ENCODE measurements around the gene TSBP1.
A peak's percentile ranks its signal among the peaks of the same experiment; 100 is the strongest.

The TSBP1 gene

DNA sequence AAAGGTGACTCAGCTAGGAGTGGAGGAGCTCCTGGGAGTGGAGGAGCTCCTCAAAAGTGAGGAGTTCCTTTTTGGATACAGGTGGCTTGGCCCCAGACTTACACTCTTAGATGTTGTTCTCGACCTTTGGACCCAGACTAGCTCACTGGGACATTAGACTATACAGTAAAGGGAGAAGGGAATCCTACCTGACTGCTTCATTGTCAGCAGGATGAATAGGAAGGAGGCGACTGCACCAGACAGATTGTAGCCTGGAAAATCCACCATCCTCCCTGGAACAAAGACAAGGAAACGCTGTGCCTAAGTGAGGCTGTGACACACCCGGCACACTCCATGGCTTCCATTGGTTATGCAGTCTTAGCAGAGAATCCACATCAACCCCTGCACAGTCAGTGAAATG, 35.2 kb upstream of the TSBP1 start, which contains the start of gene BTNL2:
Gene BTNL2, minus strand, starts transcription at position 325 of the 400 bp plus-strand sequence. Its CDS starts 58 bp downstream, at position 267.
- Histone ChIP-seq H3K9me3 (replicated peaks; ENCODE audit: insufficient read depth, low read length) (no peaks in the 10 kb centered on the region), H3K4me1 (ENCODE audit: low read length) (no peaks in the 10 kb centered on the region), H3K9me2 (replicated peaks; ENCODE audit: insufficient read depth, low read length) (no peaks in the 10 kb centered on the region), H4K20me1 (ENCODE audit: insufficient read depth, low read length) (no peaks in the 10 kb centered on the region), H3K79me2 (ENCODE audit: low read length) (no peaks in the 10 kb centered on the region), H3F3A (ENCODE audit: insufficient read depth, low read length) (no peaks in the 10 kb centered on the region), H3K36me3 (replicated peaks; ENCODE audit: insufficient read depth, low read length) (no peaks in the 10 kb centered on the region), H3K27ac (ENCODE audit: low read length) (no peak within 1 kb of the TSS), H3K9ac (ENCODE audit: low read length) (no peak within 1 kb of the TSS), H3K4me2 (ENCODE audit: low read depth, low read length) (peak within 1 kb of the TSS; percentile 66; the same call in 1 of the 2 replicates), H3K4me3 (ENCODE audit: low read length) (peak within 1 kb of the TSS; percentile 36; the same call in 1 of the 2 replicates), H3K27me3 (replicated peaks; ENCODE audit: insufficient read depth, low read length) (no peaks in the 10 kb centered on the region), H2AFZ (ENCODE audit: low read length) (peak within 1 kb of the TSS; percentile 35)
- TF ChIP-seq, protein P1, sequence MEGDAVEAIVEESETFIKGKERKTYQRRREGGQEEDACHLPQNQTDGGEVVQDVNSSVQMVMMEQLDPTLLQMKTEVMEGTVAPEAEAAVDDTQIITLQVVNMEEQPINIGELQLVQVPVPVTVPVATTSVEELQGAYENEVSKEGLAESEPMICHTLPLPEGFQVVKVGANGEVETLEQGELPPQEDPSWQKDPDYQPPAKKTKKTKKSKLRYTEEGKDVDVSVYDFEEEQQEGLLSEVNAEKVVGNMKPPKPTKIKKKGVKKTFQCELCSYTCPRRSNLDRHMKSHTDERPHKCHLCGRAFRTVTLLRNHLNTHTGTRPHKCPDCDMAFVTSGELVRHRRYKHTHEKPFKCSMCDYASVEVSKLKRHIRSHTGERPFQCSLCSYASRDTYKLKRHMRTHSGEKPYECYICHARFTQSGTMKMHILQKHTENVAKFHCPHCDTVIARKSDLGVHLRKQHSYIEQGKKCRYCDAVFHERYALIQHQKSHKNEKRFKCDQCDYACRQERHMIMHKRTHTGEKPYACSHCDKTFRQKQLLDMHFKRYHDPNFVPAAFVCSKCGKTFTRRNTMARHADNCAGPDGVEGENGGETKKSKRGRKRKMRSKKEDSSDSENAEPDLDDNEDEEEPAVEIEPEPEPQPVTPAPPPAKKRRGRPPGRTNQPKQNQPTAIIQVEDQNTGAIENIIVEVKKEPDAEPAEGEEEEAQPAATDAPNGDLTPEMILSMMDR (IDR thresholded peaks at IDR 0.05; ENCODE audit: low read length), result no peak
- TF ChIP-seq EZH2 (optimal IDR thresholded peaks at IDR 0.05; ENCODE audit: low read depth, low read length) (no peak), EZH2phosphoT487 (IDR thresholded peaks at IDR 0.05; ENCODE audit: low read length) (no peak)
- no peak for DNase-seq

GRCh38 chr6:32406197-32406596, 34.5 kb upstream of the TSBP1 start:
- no peak for DNase-seq
- Histone ChIP-seq H3K79me2 (ENCODE audit: low read length) (no peaks in the 10 kb centered on the region), H3K27ac (ENCODE audit: low read length) (no peak overlapping the region), H3K9me2 (replicated peaks; ENCODE audit: insufficient read depth, low read length) (no peaks in the 10 kb centered on the region), H3F3A (ENCODE audit: insufficient read depth, low read length) (no peaks in the 10 kb centered on the region), H3K27me3 (replicated peaks; ENCODE audit: insufficient read depth, low read length) (no peaks in the 10 kb centered on the region), H2AFZ (ENCODE audit: low read length) (no peak overlapping the region), H3K4me2 (ENCODE audit: low read depth, low read length) (no peak overlapping the region), H4K20me1 (ENCODE audit: insufficient read depth, low read length) (no peaks in the 10 kb centered on the region), H3K9me3 (replicated peaks; ENCODE audit: insufficient read depth, low read length) (no peaks in the 10 kb centered on the region), H3K4me3 (ENCODE audit: low read length) (no peak overlapping the region), H3K36me3 (replicated peaks; ENCODE audit: insufficient read depth, low read length) (no peaks in the 10 kb centered on the region), H3K9ac (ENCODE audit: low read length) (no peak overlapping the region), H3K4me1 (ENCODE audit: low read length) (no peaks in the 10 kb centered on the region)
- TF ChIP-seq, protein P1 (IDR thresholded peaks at IDR 0.05; ENCODE audit: low read length), result no peak
- TF ChIP-seq EZH2phosphoT487 (IDR thresholded peaks at IDR 0.05; ENCODE audit: low read length) (no peak), EZH2 (optimal IDR thresholded peaks at IDR 0.05; ENCODE audit: low read depth, low read length) (no peak)

DNA sequence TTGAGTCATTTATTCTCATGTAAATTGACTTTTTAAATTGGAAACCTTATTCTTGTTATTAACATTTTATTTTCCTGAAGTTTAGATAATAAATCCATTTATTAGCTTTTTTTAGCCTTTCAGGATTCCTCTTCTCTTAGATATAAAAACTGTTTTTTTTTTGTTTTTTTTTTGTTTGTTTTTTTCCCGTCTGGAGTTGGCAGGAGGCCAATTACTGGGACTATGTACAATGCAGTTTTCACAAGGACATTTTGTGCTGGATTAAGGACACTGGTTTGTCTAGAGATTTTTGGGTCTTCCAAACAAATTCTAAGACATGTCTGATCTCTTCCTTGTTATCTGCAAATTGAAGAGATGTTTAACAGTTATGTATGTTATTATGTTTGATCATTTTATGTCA, 34.0 kb upstream of the TSBP1 start:
- H3K9ac ChIP-seq (ENCODE audit: low read length), result no peak overlapping the region
- no peaks in the 10 kb centered on the region for H4K20me1 ChIP-seq (ENCODE audit: insufficient read depth, low read length)
- TF ChIP-seq EZH2 (optimal IDR thresholded peaks at IDR 0.05; ENCODE audit: low read depth, low read length), result no peak
- TF ChIP-seq, protein P1 (IDR thresholded peaks at IDR 0.05; ENCODE audit: low read length), result no peak
- no peak for TF ChIP-seq EZH2phosphoT487 (IDR thresholded peaks at IDR 0.05; ENCODE audit: low read length)
- no peaks in the 10 kb centered on the region for H3K9me2 ChIP-seq (replicated peaks; ENCODE audit: insufficient read depth, low read length)
- H2AFZ ChIP-seq (ENCODE audit: low read length), result no peak overlapping the region
- no peaks in the 10 kb centered on the region for H3K36me3 ChIP-seq (replicated peaks; ENCODE audit: insufficient read depth, low read length)
- H3K4me1 ChIP-seq (ENCODE audit: low read length), result no peaks in the 10 kb centered on the region
- H3K79me2 ChIP-seq (ENCODE audit: low read length), result no peaks in the 10 kb centered on the region
- no peak overlapping the region for H3K27ac ChIP-seq (ENCODE audit: low read length)
- no peak for DNase-seq
- H3F3A ChIP-seq (ENCODE audit: insufficient read depth, low read length), result no peaks in the 10 kb centered on the region
- no peaks in the 10 kb centered on the region for H3K9me3 ChIP-seq (replicated peaks; ENCODE audit: insufficient read depth, low read length)
- H3K4me2 ChIP-seq (ENCODE audit: low read depth, low read length), result no peak overlapping the region
- H3K27me3 ChIP-seq (replicated peaks; ENCODE audit: insufficient read depth, low read length), result no peaks in the 10 kb centered on the region
- H3K4me3 ChIP-seq (ENCODE audit: low read length), result no peak overlapping the region
